Stimulated activated CD8-positive, alpha-beta memory T cell treated with anti-CD3 and anti-CD28 coated beads, Interleukin-15, amount 100 ng/mL, for 4 hours (primary cell): Measurements from ENCODE around the gene SORD.
"Not testable (repeated sequence)": the region's sequence is repeated elsewhere in the genome, so short reads cannot be mapped to it uniquely, and the experiment has no call there.

ENCODE experiments used
- DNase-seq, 2 donors: peaks; one replicate each; pipeline ENCODE4 v3.0.0-alpha.2; 2020; ENCODE audit warnings: low read depth in 2 of 2

Gene SORD

DNA sequence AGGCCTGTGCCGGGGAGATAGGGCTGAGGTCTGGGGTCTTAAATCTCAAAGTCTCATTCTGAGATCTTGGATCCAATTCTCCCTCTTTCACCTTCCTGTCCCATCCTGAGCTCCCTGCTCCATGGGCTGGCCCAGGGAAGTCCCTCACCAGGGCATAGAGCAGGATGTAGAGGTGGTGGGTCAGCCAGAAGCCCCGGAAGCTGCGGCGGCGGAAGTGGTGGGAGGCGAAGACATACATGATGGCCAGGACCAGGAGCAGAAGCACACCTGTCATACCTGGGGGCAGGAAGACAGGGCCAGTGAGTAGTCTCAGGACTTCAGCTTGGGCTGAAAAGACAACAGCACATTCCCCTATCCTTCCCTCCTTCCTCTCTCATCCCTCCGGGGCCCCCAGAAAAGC lies 74.5 kb downstream of the SORD start:
- DNase-seq, result no peak

DNA sequence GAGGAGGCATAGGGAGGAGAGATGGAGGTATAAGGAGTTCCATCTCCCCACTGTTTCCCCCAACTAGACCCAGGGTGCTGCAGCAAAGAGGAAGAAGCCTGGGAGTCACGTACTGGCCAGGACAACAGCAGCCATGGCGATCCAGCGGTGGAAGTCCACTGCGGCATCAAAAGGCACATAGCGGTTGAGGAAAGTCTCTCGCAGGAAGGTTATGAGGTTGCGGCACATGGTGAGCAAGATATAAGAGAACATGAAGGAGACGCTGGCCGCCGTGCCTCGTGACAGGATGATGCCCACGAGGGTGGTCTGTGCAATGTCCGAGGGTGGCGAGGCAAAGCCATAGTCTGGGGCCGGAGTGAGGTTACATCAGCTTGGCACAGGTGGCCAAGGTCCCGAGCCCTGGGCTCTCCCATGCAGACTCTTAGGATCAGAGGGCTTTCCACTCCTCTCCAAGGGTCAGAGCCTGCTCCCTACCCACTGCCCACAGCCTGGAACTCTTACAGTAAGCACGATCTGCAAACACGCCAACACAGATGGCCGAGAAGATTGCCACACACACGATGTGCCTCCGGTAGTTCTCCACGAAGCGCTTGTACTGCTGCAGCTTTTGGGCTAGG lies 76.7 kb downstream of the SORD start:
- DNase-seq, result no peak

DNA sequence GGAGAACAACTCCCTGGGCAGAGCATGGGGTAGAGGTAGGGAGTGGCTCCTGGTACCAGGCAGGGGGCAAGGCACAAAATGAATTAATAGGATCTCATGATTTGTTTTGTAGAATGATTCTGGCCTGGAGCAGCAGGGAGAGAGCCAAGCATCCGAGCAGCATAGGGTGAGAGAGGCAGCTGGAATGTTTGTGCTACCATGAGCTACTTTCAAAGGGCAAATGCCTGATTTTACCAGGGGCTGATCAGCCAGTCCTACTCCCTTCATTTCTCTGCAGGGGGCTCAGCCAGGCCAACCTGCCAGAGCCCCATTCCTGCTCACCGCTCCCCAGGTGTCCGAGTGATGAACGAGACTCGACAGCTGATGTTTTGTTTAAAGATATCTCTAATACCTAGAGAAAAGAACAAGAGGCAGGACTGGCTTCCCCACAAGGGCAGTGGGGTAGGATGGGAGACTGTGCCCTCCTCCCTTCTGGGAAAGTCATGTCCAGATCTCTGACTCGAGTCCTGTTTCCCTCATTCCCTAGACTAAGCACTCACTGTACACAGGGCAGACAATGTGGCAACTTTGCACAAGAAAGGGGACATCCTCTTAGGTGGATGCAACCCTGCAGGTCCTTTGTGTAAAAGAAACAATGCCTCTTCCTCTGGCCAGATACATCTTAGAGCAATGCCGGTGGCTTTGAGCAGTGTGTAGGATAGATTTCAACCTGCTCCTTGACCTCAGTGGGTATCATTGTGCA lies 78.1 kb downstream of the SORD start:
- DNase-seq, result no peak

DNA sequence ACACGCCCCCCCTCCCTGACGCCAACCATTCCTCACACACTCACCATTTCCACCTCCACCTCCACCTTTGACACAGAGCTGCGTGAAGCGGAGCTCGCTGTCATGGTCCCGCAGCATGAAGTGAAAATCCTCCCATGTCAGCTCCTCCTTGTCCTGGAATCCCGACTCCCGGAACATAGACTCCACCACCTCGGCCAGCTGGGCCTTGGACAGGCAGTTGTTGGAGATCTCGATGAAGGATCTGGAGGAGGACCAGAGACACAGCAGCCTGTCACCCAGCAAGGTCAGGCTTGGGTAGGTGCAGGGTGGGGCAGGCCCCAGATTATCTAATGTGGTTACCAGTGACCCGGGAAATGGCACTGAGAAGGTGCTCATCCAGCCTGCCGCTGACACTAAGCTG lies 78.8 kb downstream of the SORD start:
- no peak for DNase-seq

DNA sequence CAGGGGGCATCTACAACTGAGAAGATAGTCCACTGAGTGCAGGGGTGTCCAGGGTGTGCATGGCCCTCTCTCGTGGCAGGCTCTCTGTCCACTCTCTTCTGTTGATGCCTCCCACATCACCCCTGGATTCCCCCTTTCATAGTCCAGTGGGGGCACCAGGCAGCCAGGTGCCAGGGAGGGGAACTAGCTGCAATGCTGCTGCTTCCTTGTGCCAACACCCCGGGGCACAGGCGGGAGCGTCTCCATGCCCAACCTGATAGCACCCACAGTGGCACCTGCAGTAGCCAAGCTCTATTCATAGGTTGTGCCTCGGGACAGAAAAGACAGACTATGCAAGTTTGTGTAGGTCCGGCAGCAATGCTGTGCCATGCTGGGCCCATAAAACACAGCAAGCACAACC lies 79.2 kb downstream of the SORD start:
- DNase-seq, result no peak

DNA sequence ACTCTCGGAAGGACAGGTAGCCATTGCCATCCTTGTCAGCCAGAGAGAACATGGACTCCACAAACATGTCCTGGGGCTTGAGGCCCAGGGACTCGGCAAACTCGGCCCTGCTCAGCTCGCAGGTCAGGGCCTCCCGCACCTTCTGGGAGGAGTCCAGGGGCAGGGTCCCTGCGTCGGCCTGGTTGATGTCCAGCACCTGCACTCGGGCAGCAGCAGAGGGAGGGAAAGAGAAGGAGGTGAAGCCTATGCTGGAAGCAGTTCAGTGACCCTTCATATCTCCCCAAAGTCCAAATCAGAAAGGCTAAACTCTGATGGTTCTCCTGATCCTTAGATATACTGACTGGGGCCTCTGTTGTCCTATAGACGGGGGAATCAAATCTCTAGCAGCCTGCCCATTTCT lies 81.2 kb downstream of the SORD start:
- DNase-seq, result not testable (repeated sequence)

DNA sequence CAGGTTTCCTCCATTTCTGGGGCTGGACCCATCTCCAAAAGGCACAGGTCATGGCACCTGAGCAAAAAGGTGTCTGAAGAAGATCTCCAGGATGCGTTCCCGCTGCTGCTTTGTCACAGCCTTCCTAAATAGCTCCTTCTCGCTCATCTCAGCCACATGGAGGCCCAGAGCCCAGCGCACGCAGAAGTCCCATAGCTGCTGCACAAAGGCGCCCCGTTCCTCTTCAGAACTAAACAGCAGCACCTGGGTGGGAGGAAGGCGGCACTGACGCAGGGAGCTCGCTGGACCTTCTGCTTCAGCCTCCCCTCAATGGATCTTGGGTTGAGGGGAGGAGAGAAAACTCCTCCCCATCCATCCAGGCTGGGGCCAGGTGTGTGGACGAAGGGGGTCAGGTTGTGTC lies 82.6 kb downstream of the SORD start:
- DNase-seq, result no peak

DNA sequence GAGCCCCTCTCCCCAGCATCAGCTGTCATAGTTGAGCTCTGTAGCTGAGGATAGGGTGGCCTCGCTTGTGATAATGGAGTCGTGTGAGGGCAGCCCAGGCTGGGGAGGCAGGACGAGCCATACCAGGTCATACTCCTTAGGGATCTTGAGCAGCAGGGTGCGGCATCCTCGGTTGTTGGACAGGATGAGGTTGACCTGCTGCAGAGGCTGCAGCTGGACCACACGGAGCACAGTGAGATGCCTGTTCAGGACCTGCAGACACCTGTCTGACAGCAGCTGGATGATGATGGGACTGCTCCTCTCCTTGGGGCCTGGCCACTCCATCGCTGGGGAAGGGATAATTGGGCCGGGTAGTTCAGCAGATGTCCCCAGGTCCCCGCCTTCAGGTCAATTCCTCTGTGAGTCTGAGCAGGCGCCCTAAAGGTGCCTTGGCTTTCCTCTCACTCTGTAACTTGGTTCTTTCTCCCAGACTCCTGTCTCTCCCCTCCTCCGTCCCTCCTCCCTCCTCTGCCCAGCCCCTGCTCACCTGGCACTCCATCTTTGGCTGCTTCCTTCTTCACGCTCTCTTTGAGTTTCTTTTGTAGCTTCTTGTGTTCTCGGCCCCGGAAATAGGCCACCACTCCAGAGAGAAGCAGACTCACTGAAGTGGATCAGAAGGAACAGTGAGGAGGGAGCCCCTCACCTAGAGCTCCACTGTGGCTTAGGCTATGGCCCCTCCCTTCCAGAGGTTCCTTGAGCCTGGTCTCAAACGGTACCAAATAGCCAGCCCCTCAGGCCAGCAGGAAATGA lies 83.2 kb downstream of the SORD start:
- DNase-seq, result no peak

DNA sequence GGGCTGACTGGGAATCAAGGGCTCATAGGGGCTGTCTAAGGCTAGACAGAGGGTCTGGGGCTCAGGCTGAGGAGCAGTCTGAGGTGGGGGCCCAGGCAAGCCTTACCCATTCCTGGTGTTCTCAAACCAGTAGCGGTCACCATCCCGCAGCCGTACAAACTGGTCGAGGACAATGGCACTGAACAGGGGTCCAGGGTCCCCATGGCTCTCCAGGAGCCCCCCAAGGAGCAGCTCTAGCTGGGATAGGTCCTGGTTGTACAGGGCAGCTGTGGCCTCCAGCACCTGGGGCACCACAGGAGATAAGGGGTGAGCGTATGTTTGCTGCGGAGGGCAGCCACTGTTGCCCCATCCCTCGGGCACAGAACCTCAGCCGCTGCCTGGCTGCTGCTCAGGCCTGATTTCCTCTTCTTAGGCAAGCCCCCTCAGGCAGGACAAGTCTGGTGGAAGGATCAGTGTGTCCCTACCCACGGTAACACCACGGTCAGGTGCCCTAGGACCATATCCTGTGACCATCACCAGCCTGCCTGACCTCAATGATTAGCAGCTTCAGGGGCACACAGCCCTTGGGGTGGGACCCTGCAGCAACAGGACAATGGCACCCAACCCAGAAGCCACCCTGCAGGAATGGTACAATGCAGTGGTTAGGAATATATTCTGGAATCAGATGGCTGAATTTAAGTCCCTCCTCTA lies 85.1 kb downstream of the SORD start:
- no peak for DNase-seq

DNA sequence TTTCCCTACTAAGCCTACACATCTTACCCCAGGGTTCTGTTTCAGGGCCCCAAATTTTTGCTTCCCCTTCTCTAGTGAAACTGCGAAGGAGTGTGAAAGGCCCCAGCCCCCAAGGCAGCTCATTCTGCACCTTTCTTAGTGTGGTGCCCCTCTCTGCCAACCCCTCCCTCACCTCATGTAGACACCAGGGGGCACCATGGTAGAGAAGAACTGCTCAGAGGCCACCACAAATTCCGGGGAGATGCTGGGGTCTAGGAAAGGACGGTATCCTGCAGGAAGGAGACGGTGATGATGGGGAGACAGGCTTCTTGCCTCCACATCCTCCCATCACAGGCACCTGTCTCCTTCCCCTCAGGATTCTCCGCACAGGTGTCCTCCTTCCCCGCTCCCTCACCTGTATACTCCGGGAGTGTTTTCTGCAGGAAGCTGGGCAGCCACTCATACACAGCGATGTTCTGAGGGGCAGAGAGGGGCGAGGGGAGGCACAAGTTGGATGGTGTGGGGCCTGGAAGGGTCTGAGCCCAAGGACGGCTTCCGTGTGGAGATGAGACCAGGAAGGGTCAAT lies 87.3 kb downstream of the SORD start:
- DNase-seq, result no peak

DNA sequence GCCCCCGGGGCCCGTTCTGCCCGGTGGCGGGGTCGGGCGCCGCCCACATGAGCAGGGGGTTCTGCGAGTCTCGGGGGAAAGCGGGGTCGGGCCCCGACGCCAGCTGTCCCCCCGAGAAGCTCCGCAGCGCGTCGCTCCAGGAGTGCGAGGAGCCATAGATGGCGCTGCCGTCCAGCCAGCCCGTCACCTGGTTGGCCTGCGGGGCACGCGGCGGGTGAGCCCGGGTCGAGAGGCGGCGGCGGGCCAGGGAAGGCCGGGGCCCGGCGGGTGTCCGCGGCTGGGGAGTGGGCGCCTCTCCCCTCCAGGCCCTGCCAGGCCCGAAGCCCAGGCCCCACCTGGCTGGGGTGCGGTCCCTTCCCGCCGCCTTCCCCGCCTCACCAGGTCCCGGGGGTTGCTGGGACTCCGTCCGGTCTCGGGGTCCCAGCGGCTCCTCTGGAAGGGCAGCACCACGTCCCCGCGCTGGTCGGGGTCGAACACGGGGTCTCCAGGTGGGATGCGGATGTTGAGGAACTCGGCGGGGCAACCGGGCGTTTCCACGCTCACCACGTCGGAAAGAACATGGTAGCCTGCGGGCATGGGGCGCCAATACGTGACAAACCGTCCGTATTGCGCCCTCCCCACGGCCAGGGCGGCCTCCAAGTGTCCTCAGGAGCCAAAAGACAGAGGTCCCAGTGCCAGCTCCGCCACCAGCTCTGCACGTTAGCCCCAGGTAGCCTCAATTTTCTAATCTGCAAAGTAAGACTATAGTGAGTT lies 88.6 kb downstream of the SORD start:
- no peak for DNase-seq

DNA sequence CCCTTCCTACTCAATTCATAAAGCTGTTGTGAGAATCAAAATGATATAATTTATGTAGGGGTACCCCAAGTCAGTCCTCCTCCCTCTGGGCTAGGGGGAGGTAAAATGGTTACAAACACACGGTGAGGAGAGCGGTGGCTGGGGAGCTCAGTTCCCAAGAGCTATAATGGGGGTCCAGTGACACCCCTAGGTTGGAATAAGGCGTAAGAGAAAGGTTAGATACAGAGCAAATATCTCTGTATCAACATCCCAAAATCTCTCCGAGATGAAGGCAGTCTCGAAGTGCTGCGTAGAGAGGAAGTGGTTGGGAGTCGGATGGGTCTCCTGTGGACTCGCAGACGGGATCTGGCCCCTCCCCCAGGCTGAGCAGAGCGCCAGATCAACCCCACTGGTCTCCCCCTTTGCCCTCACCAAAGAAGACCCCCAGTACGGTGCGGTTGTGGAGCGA lies 89.2 kb downstream of the SORD start:
- DNase-seq, result no peak

DNA sequence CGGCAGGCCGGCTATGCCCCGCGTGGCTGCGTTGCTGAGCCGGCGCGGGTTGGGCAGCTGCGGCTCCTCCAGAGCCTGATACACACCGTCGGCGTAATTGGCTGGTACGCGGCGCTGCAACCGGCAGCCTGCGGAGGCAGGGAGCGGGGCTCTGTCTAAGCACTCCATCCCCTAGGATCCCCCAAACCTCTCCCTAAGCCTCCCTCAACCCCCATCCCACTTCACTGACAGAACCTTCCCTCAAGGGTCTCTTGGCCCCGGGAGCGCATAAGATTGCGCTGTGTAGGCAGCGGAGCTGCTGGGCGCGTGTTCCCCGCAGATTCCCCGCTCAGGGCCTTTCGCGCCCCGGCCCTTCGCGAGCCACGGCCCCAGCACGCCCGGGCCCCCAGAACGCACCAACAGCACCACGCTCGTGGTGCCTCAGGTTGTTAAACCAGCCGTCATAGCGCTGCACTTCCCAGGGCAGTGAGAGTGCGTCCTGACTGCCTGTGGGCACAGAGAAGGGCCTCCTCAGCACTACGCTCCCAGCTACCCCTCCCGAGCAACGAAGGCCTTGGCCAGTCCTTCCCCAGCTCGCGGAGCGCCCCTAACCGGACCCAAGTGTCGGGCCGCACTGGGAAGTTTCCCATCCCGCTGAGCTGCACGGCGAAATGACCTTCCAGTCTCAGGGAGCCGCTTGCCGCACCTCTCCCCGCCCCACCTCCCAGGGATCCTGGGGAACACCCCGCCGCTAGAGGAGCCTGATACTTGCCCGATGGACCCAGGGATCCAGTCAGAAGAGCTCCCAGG lies 89.8 kb downstream of the SORD start:
- DNase-seq, result no peak

DNA sequence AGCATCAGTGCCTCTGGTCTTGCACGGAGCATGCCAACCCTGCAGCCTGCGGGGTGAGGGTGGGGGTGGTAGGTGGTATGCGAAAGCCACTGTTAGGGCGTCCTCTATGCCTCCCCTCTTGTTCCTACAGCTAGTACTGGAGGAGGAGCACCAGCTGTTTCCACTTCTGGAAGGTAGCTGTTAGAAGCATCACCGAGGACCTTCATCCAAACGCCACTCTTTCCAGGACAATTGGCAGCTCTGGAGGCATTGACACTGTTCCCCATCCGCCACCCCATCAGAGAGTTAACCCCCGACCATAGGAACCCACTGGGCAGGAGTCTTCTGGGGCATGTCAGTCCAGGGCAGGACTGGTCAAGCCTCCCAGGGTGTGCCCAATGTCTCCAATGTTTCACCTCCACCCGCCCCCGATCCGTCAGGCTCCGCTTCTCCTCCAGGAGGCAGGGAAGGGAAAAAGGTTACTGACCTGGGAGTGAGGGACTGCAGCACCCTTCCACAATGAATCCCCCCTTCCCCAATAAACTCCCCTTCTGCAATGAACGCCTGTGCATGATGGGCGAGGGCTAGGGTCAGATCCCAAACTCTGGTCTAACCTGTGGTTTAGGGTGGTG lies 90.5 kb downstream of the SORD start:
- DNase-seq, result no peak

DNA sequence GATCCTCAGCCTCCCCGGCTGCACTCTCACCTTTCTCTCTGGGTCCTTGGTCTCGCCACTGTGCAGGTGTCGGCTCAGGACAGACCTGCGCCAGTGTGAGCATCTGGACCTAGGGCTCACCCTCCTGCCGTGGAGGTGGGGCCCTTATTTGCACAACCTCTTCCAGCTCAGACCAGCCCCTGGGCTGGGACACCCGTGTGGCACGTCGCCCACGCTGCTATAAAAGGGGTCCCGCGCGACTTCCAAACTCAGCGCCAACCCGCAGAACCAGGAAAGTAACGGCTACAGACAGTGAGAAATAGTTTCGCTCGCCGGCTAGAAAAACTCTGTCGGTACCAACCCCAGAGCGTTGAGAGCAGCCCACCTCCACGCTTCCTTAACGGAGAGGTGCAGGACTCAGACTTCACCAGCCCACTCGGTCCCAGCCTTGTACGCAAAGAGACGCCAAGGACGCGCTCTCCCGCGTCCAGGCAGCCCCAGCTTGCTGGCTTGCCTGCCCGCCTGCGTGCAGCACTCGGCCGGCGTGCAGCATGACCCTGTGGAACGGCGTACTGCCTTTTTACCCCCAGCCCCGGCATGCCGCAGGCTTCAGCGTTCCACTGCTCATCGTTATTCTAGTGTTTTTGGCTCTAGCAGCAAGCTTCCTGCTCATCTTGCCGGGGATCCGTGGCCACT lies 91.2 kb downstream of the SORD start, which contains the start of the genes DUOX2 and DUOXA2:
DUOX2 (minus strand) TSS at position 97 of the 675 bp plus-strand sequence. CDS start 761 bp downstream, outside the sequence.
DUOXA2 (plus strand) TSS at position 251 of the 675 bp plus-strand sequence; CDS start at position 531, 280 bp downstream.
- DNase-seq, result no peak

DNA sequence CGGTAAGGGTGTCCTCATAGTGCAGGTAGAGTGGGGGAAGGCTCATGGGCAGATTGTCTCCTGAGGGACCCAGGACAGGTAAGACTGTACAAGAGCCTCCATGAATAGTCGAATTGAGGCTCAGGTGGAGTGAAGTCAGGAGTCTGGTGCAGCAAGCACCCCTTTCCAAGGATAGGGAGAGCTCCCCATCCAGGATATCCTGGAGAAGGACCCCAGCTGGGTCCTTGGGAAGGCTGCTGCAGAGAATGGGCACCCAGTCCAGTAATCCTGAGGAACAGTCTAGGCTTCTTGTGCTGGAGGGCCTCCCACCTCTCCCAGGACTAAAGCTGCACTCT lies 91.7 kb downstream of the SORD start:
- DNase-seq, result no peak

DNA sequence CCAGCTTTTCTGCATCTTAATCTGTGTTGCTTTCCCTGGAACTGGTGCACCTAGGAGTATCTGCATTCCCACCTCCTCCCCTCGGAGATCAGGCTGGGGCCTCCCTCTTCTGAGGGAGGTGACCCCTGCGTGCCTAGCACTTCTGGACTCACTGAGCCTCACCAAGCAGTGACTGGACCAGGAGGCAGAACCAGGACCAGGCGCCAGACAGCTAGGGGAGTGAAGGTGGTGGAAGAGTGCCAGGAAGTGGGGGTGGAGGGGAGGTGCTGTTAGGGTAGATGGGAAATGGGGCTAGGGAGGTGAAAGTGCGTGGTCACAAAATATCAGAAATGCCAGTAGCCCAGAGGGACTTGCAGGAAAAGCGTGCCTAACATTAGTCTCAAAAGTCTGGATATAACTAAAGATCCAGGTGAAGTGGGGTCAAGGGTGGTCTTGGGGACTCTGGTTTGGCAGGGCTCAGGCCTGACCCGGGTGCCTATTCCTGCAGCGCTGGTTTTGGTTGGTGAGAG lies 92.4 kb downstream of the SORD start:
- DNase-seq, result no peak

DNA sequence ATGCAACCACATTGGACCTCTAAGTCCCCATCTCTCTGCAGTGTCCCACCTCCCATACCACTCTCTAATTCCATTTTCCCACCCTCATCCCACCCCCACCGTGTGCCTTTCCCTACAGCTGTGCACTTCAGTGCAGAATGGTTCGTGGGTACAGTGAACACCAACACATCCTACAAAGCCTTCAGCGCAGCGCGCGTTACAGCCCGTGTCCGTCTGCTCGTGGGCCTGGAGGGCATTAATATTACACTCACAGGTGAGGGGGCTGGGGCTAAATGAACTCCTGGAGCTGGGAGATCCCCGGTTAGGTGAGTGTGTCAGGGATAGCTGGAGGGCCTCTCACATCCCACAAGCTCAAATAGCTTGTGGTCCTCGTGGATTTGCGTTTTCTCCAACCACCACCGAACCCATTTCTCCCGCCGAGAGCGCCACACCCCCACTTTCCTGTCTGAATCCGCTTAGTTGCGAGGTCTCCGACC lies 93.0 kb downstream of the SORD start:
- no peak for DNase-seq
